Measurements from ENCODE around the gene UBAC1.

DNA sequence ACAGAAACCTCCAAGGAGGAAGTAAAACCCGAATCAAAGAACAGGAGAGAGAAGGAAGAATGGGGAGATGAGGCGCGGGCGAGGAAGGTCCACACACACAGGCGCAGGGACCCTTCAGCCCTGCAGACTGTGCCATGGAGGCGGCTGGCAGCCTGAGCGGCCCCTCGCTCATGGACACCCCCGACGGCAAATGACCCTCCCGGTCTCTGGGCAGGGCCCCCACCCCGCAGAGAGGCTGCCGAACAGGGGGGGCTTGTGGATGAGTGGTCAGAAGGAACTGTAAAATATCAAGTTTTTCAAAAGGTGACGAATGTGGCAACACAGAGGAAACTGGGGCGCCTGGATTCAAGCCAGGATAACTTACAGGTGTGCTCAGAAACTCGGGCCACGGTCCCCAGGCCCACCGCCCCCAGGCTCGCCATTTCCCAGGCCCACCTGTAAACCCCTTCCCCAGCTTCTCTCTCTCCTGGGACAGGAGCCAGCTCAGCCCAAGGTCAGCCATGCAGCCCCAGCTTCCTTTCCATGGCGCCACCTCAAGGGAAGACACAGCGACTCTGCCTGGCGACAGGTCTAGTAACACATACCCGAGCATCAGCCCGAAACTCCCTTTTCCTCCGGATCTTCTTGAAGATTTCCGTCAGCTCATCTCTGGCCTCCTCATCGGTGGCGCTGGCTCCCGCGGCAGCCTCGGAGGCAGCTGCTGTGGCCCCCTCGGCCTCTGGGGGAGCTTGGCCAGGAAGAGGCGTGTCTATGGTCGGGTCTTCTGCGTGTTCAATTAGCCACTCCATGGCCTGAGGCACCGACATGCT lies 16.5 kb downstream of the UBAC1 start:
- TF ChIP-seq TAF1 (IDR thresholded peaks at IDR 0.05; ENCODE audit: borderline replicate concordance, insufficient read depth, low read length) (no peak), POLR2AphosphoS5 (IDR thresholded peaks at IDR 0.05; ENCODE audit: low read depth, low read length) (no peak)
- TF ChIP-seq, protein P1, sequence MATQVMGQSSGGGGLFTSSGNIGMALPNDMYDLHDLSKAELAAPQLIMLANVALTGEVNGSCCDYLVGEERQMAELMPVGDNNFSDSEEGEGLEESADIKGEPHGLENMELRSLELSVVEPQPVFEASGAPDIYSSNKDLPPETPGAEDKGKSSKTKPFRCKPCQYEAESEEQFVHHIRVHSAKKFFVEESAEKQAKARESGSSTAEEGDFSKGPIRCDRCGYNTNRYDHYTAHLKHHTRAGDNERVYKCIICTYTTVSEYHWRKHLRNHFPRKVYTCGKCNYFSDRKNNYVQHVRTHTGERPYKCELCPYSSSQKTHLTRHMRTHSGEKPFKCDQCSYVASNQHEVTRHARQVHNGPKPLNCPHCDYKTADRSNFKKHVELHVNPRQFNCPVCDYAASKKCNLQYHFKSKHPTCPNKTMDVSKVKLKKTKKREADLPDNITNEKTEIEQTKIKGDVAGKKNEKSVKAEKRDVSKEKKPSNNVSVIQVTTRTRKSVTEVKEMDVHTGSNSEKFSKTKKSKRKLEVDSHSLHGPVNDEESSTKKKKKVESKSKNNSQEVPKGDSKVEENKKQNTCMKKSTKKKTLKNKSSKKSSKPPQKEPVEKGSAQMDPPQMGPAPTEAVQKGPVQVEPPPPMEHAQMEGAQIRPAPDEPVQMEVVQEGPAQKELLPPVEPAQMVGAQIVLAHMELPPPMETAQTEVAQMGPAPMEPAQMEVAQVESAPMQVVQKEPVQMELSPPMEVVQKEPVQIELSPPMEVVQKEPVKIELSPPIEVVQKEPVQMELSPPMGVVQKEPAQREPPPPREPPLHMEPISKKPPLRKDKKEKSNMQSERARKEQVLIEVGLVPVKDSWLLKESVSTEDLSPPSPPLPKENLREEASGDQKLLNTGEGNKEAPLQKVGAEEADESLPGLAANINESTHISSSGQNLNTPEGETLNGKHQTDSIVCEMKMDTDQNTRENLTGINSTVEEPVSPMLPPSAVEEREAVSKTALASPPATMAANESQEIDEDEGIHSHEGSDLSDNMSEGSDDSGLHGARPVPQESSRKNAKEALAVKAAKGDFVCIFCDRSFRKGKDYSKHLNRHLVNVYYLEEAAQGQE (IDR thresholded peaks at IDR 0.05; ENCODE audit: insufficient read depth in 1 of 2, low read depth in 2 of 2, low read length in 2 of 2) = no peak

Measured in PFSK-1 (cell line).